Measurements from ENCODE around the gene CRACR2B. TPM values are rescaled to one million over a fixed set of nuclear protein-coding genes. Genes with fewer than 3 reads are reported as not detected.
A peak's percentile ranks its signal among the peaks of the same experiment; 100 is the strongest.

Gene CRACR2B
- total RNA-seq, 2 donors from 2014 or later: 2.6 to 2.9 TPM

DNA sequence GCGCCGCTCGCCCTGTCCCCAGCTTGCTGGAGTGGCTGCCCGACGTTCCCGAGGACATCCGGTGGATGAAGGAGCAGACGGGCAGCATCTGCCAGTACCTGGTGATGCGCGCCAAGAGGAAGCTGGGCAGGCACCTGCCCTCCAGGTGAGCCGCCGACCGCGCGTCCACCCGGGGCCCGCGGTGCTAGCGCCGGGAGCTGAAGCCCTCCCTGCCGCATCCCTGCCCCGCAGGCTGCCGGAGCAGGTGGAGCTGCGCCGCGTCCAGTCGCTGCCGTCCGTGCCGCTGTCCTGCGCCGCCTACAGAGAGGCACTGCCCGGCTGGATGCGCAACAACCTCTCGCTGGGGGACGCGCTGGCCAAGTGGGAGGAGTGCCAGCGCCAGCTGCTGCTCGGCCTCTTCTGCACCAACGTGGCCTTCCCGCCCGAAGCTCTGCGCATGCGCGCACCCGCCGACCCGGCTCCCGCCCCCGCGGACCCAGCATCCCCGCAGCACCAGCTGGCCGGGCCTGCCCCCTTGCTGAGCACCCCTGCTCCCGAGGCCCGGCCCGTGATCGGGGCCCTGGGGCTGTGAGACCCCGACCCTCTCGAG lies 3.3 kb upstream of the CRACR2B start:
- Mint-ChIP-seq H3K4me1 (ENCODE audit: low read depth in 2 of 2) (peaks cover 15 to 21% of the 10 kb centered on the region in 2 donors), H3K27me3 (peaks cover 0 to 12% of the 10 kb centered on the region in 2 donors), H3K27ac (no peak overlapping the region), H3K9me3 (no peaks in the 10 kb centered on the region), H3K36me3 (no peaks in the 10 kb centered on the region), H3K4me3 (no peak overlapping the region)
- ATAC-seq (no peak), DNase-seq (ENCODE audit: low spot score) (no peak)

- Mint-ChIP-seq H3K9me3 (no peaks in the 10 kb centered on the region), H3K4me3 (no peak overlapping the region), H3K27me3 (peaks cover 0 to 13% of the 10 kb centered on the region in 2 donors), H3K27ac (no peak overlapping the region), H3K4me1 (ENCODE audit: low read depth in 2 of 2) (peaks cover 15 to 21% of the 10 kb centered on the region in 2 donors), H3K36me3 (no peaks in the 10 kb centered on the region)
- DNase-seq (ENCODE audit: low spot score) (no peak), ATAC-seq (no peak)
Observed at GRCh38 chr11:824942-825341, 2.8 kb upstream of the CRACR2B start.

GRCh38 chr11:825366-826226 lies 2.1 kb upstream of the CRACR2B start:
- Mint-ChIP-seq H3K27ac (no peak overlapping the region), H3K27me3 (peaks cover 0 to 13% of the 10 kb centered on the region in 2 donors), H3K9me3 (no peaks in the 10 kb centered on the region), H3K36me3 (no peaks in the 10 kb centered on the region), H3K4me3 (no peak overlapping the region), H3K4me1 (ENCODE audit: low read depth in 2 of 2) (peaks cover 15 to 21% of the 10 kb centered on the region in 2 donors)
- no peak for DNase-seq (ENCODE audit: low spot score)
- no peak for ATAC-seq

DNA sequence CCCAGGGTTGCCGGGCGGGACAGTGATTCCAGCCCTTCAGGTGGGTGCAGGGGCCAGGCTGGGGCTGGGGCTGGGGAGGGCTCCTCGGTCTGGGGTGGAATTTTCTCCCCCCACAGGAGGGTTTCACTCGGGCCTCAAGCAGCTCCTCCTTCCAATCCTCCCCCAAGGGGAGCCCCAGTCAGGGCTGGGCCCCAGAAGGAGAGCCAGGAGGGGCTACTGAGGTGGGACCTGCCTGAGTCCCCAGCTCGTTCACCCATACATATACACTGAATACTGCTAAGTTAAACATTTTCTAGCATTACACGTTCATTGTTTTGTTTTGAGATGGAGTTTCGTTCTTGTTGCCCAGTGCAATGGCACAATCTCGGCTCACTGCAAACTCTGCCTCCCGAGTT lies 1.5 kb upstream of the CRACR2B start:
- peaks cover 10 to 19% of the 10 kb centered on the region in 2 donors for H3K4me1 Mint-ChIP-seq (ENCODE audit: low read depth in 2 of 2)
- H3K27me3 Mint-ChIP-seq: peaks cover 0 to 13% of the 10 kb centered on the region in 2 donors
- ATAC-seq (no peak), DNase-seq (ENCODE audit: low spot score) (no peak)
- no peaks in the 10 kb centered on the region for H3K36me3 Mint-ChIP-seq
- no peak overlapping the region for H3K27ac Mint-ChIP-seq
- no peaks in the 10 kb centered on the region for H3K9me3 Mint-ChIP-seq
- peak overlapping the region; percentile 61 for H3K4me3 Mint-ChIP-seq

GRCh38 chr11:826836-827145 lies 928 bp upstream of the CRACR2B start:
- Mint-ChIP-seq H3K4me1 (ENCODE audit: low read depth in 2 of 2) (peaks cover 10 to 20% of the 10 kb centered on the region in 2 donors), H3K36me3 (no peaks in the 10 kb centered on the region), H3K27me3 (peaks cover 0 to 17% of the 10 kb centered on the region in 2 donors), H3K9me3 (no peaks in the 10 kb centered on the region), H3K27ac (no peak overlapping the region), H3K4me3 (peak overlapping the region; percentile 61)
- DNase-seq (ENCODE audit: low spot score) (no peak), ATAC-seq (no peak)

GRCh38 chr11:827146-827896 lies 398 bp upstream of the CRACR2B start:
- no peak for DNase-seq (ENCODE audit: low spot score)
- H3K4me1 Mint-ChIP-seq (ENCODE audit: low read depth in 2 of 2): peaks cover 10 to 17% of the 10 kb centered on the region in 2 donors
- H3K36me3 Mint-ChIP-seq: no peaks in the 10 kb centered on the region
- peak overlapping the region in 1 of 2 donors; percentile 62 for H3K27ac Mint-ChIP-seq
- H3K27me3 Mint-ChIP-seq: peaks cover 0 to 17% of the 10 kb centered on the region in 2 donors
- ATAC-seq: peak; percentile 33 to 55
- no peaks in the 10 kb centered on the region for H3K9me3 Mint-ChIP-seq
- H3K4me3 Mint-ChIP-seq: peak overlapping the region; percentile 67

DNA sequence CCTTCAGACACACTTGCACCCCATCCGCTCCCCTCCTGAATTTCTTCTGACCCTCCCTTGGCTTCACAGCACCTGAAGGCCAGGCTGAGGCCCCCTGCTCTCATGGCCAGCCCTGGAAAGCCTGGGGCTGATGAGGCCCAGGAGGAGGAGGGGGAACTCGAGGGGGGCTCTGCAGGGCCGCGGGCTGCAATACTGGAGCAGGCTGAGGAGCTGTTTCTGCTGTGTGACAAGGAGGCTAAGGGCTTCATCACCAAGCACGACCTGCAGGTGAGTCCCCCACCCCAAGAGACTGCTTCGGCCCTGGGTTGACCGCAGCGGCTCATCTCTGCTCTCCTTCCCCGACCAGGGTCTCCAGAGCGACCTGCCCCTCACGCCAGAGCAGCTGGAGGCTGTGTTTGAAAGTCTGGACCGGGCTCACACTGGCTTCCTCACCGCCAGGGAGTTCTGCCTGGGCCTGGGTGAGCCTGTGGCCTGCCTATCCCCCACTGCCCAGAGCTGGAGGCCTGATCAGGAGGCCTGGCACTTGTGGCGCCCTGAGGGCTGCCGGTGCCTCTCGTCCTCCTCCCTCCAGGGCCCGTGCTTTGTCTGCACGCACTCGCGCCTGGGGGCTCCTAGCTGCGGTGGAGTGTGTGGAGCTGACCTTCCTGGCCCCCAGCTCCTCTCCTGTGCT lies 922 bp downstream of the CRACR2B start:
- H3K4me3 Mint-ChIP-seq: peak overlapping the region; percentile 67

GRCh38 chr11:829176-829846 lies 1.6 kb downstream of the CRACR2B start:
- Mint-ChIP-seq H3K9me3 (no peaks in the 10 kb centered on the region), H3K4me3 (peak overlapping the region; percentile 51), H3K27me3 (peaks cover 0 to 17% of the 10 kb centered on the region in 2 donors), H3K4me1 (ENCODE audit: low read depth in 2 of 2) (peaks cover 10 to 20% of the 10 kb centered on the region in 2 donors), H3K36me3 (no peaks in the 10 kb centered on the region), H3K27ac (no peak overlapping the region)
- no peak for DNase-seq (ENCODE audit: low spot score)
- no peak for ATAC-seq

More for the DNA sequence above, 922 bp downstream of the CRACR2B start:
- Mint-ChIP-seq H3K27me3 (peaks cover 0 to 17% of the 10 kb centered on the region in 2 donors), H3K27ac (no peak overlapping the region), H3K9me3 (no peaks in the 10 kb centered on the region), H3K36me3 (no peaks in the 10 kb centered on the region), H3K4me1 (ENCODE audit: low read depth in 2 of 2) (peaks cover 10 to 17% of the 10 kb centered on the region in 2 donors)
- ATAC-seq (no peak), DNase-seq (ENCODE audit: low spot score) (no peak)

- H3K27ac Mint-ChIP-seq: no peak overlapping the region
- ATAC-seq (peak in 1 of 2 donors; percentile 1), DNase-seq (ENCODE audit: low spot score) (no peak)
- peaks cover 10 to 20% of the 10 kb centered on the region in 2 donors for H3K4me1 Mint-ChIP-seq (ENCODE audit: low read depth in 2 of 2)
- peaks cover 0 to 17% of the 10 kb centered on the region in 2 donors for H3K27me3 Mint-ChIP-seq
- no peaks in the 10 kb centered on the region for H3K9me3 Mint-ChIP-seq
- peak overlapping the region; percentile 60 for H3K4me3 Mint-ChIP-seq
- H3K36me3 Mint-ChIP-seq: no peaks in the 10 kb centered on the region
Observed at GRCh38 chr11:829847-830294, 2.2 kb downstream of the CRACR2B start.

DNA sequence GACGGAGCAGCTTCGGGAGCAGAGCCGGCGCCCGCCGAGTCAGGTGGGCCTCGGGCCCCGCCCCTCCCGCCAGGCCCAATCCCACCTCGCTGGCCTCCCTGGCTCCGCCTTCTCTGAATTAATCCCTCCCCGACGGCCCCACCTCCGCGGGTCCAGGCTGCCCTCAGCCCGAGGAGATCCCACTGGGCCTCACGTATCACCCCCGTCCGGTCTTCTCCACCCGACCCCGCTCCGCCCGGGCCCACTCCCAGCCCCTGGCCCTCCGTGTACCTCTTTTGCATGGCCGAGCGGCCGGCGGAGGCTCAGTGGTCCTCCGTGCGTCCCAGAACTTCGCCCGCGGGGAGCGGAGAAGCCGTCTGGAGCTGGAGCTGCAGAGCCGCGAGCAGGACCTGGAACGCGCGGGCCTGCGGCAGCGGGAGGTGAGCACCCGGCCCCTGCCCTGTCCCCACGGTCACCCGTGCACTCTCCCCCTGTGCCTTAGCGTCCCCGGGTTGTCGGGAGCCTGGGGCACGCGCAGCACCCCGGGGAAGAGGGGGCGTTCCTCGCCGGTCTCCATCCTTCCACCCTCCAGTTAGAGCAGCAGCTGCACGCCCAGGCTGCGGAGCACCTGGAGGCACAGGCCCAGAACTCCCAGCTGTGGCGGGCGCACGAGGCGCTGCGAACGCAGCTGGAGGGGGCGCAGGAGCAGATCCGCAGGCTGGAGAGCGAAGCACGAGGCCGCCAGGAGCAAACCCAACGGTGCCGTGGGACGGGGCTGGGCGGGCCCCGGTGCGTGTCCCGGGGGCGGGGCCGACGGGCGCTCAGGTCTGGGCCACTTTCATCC lies 2.8 kb downstream of the CRACR2B start:
- peaks cover 10 to 22% of the 10 kb centered on the region in 2 donors for H3K4me1 Mint-ChIP-seq (ENCODE audit: low read depth in 2 of 2)
- no peak overlapping the region for H3K27ac Mint-ChIP-seq
- peak; percentile 66 to 73 for ATAC-seq
- H3K4me3 Mint-ChIP-seq: peak overlapping the region; percentile 71
- H3K27me3 Mint-ChIP-seq: peaks cover 0 to 17% of the 10 kb centered on the region in 2 donors
- no peaks in the 10 kb centered on the region for H3K36me3 Mint-ChIP-seq
- H3K9me3 Mint-ChIP-seq: no peaks in the 10 kb centered on the region
- DNase-seq (ENCODE audit: low spot score): no peak

DNA sequence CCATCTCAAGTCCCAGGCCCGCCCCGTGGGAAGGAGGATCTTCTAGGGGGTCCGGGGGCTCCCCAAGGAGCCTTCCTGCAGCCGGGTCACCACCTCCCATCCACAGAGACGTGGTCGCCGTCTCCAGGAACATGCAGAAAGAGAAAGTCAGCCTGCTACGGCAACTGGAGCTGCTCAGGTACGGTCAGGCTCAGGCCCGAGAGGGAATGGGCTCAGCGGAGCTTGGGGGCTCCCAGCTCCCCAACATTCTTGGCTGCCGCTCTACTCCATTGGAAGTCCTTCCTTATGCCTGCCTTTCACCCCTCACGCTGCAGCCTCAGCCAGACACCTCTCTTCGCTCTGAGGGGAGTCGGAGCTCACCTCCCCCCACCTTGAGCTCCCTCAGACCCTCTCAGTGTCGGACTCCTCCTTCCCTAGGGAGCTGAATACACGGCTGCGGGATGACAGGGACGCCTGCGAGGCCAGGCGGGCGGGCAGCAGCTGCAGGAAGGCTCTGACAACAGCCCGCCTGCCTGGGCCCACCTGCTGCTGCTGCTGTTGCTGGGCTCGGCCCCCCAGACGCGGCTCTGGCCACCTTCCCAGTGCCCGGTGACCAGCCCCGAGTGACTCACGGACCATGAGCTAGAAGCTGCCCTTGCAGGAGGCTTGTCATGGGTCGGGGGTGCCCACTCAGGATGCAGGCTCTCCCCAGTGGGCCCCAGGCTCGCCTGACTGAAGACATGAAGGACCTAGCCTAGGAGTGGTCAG lies 3.6 kb downstream of the CRACR2B start:
- ATAC-seq (no peak), DNase-seq (ENCODE audit: low spot score) (no peak)
- H3K4me3 Mint-ChIP-seq: peak overlapping the region; percentile 71
- no peak overlapping the region for H3K27ac Mint-ChIP-seq
- H3K27me3 Mint-ChIP-seq: peaks cover 0 to 17% of the 10 kb centered on the region in 2 donors
- no peaks in the 10 kb centered on the region for H3K36me3 Mint-ChIP-seq
- H3K9me3 Mint-ChIP-seq: no peaks in the 10 kb centered on the region
- peaks cover 10 to 22% of the 10 kb centered on the region in 2 donors for H3K4me1 Mint-ChIP-seq (ENCODE audit: low read depth in 2 of 2)
